Measurements from ENCODE around the gene PLCH1.

The PLCH1 gene

GRCh38 chr3:155744010-155744625 is 753 bp downstream of the PLCH1 start:
- DNase-seq (ENCODE audit: low read depth in 1 of 2, low spot score in 1 of 2), result peak in 1 of 2 experiments; percentile 50
- H3K27ac ChIP-seq (replicated peaks), result peak overlapping the region; percentile 47
- peak overlapping the region; percentile 69 for H3K4me3 ChIP-seq (replicated peaks; ENCODE audit: insufficient read depth, low read length)
- TF ChIP-seq GABPA (IDR thresholded peaks at IDR 0.05; ENCODE audit: low read depth), result no peak
- TF ChIP-seq POLR2AphosphoS5 (IDR thresholded peaks at IDR 0.05; ENCODE audit: low read depth), result no peak
- TF ChIP-seq SPI1 (IDR thresholded peaks at IDR 0.05; ENCODE audit: borderline replicate concordance, low read depth), result no peak
- TF ChIP-seq, protein P1, sequence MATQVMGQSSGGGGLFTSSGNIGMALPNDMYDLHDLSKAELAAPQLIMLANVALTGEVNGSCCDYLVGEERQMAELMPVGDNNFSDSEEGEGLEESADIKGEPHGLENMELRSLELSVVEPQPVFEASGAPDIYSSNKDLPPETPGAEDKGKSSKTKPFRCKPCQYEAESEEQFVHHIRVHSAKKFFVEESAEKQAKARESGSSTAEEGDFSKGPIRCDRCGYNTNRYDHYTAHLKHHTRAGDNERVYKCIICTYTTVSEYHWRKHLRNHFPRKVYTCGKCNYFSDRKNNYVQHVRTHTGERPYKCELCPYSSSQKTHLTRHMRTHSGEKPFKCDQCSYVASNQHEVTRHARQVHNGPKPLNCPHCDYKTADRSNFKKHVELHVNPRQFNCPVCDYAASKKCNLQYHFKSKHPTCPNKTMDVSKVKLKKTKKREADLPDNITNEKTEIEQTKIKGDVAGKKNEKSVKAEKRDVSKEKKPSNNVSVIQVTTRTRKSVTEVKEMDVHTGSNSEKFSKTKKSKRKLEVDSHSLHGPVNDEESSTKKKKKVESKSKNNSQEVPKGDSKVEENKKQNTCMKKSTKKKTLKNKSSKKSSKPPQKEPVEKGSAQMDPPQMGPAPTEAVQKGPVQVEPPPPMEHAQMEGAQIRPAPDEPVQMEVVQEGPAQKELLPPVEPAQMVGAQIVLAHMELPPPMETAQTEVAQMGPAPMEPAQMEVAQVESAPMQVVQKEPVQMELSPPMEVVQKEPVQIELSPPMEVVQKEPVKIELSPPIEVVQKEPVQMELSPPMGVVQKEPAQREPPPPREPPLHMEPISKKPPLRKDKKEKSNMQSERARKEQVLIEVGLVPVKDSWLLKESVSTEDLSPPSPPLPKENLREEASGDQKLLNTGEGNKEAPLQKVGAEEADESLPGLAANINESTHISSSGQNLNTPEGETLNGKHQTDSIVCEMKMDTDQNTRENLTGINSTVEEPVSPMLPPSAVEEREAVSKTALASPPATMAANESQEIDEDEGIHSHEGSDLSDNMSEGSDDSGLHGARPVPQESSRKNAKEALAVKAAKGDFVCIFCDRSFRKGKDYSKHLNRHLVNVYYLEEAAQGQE (IDR thresholded peaks at IDR 0.05; ENCODE audit: insufficient replicate concordance, low read depth), result no peak
- TF ChIP-seq CTCF (IDR thresholded peaks at IDR 0.05; ENCODE audit: insufficient read depth, low read length), result no peak
- peaks cover 4% of the 10 kb centered on the region for H3K27me3 ChIP-seq (ENCODE audit: insufficient read depth, poor library complexity, severe bottlenecking)

DNA sequence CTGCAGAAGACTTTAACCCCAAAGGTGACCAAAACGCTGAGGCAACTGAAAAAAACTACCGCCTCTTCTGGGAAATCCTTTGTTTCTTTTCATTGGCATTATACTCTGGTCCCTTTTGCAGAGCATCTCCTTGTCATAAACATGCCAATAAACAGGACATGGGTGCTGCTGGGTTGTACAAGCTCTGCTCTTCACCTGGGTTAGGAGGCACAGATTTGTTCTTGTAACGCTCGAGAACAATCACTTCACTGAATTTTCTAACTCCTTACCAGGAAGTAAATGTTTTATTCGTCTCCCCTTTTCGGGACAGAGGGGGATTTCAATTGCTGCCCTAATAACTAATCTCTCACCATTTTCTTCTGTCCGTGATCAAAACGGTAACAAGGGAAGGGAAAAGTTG is 1.3 kb downstream of the PLCH1 start:
- DNase-seq (ENCODE audit: low read depth in 1 of 2, low spot score in 1 of 2), result no peak
- H3K27me3 ChIP-seq (ENCODE audit: insufficient read depth, poor library complexity, severe bottlenecking), result peaks cover 4% of the 10 kb centered on the region
- H3K27ac ChIP-seq (replicated peaks), result no peak overlapping the region
- TF ChIP-seq POLR2AphosphoS5 (IDR thresholded peaks at IDR 0.05; ENCODE audit: low read depth) (no peak), CTCF (IDR thresholded peaks at IDR 0.05; ENCODE audit: insufficient read depth, low read length) (no peak), GABPA (IDR thresholded peaks at IDR 0.05; ENCODE audit: low read depth) (no peak), SPI1 (IDR thresholded peaks at IDR 0.05; ENCODE audit: borderline replicate concordance, low read depth) (no peak)
- TF ChIP-seq, protein P1 (IDR thresholded peaks at IDR 0.05; ENCODE audit: insufficient replicate concordance, low read depth), result no peak
- peak overlapping the region; percentile 69 for H3K4me3 ChIP-seq (replicated peaks; ENCODE audit: insufficient read depth, low read length)

GRCh38 chr3:155742349-155742965 is 2.4 kb downstream of the PLCH1 start:
- no peak overlapping the region for H3K4me3 ChIP-seq (replicated peaks; ENCODE audit: insufficient read depth, low read length)
- TF ChIP-seq POLR2AphosphoS5 (IDR thresholded peaks at IDR 0.05; ENCODE audit: low read depth) (no peak), CTCF (IDR thresholded peaks at IDR 0.05; ENCODE audit: insufficient read depth, low read length) (no peak), GABPA (IDR thresholded peaks at IDR 0.05; ENCODE audit: low read depth) (no peak), SPI1 (IDR thresholded peaks at IDR 0.05; ENCODE audit: borderline replicate concordance, low read depth) (no peak)
- TF ChIP-seq, protein P1 (IDR thresholded peaks at IDR 0.05; ENCODE audit: insufficient replicate concordance, low read depth), result no peak
- no peak for DNase-seq (ENCODE audit: low read depth in 1 of 2, low spot score in 1 of 2)
- peaks cover 4% of the 10 kb centered on the region for H3K27me3 ChIP-seq (ENCODE audit: insufficient read depth, poor library complexity, severe bottlenecking)
- no peak overlapping the region for H3K27ac ChIP-seq (replicated peaks)

All from HL-60 (cell line).